Measurements from ENCODE around the gene KNSTRN. TPM values are rescaled to one million over a fixed set of nuclear protein-coding genes. Genes with fewer than 3 reads are reported as not detected.
A peak's percentile ranks its signal among the peaks of the same experiment; 100 is the strongest.

The KNSTRN gene
- total and polyA plus RNA-seq, 2 of the 13 experiments (the other 11 are each of a cell fraction or from before 2014, with no cell fraction given), result 20.3 to 62.3 TPM

- TF ChIP-seq ZBTB46 (CRISPR knock-in tag; IDR thresholded peaks at IDR 0.05; ENCODE audit: borderline replicate concordance) (no peak), RARG (CRISPR knock-in tag; IDR thresholded peaks at IDR 0.05; ENCODE audit: low read depth) (no peak), ZNF431 (CRISPR knock-in tag; IDR thresholded peaks at IDR 0.05; ENCODE audit: borderline replicate concordance, low read depth) (no peak), ZNF292 (CRISPR knock-in tag; IDR thresholded peaks at IDR 0.05; ENCODE audit: borderline replicate concordance, low read depth) (no peak), MIXL1 (CRISPR knock-in tag; IDR thresholded peaks at IDR 0.05) (no peak), ARID2 (CRISPR knock-in tag; IDR thresholded peaks at IDR 0.05; ENCODE audit: borderline replicate concordance) (no peak), ZSCAN21 (CRISPR knock-in tag; IDR thresholded peaks at IDR 0.05; ENCODE audit: borderline replicate concordance) (no peak), ZMAT5 (CRISPR knock-in tag; IDR thresholded peaks at IDR 0.05; ENCODE audit: borderline replicate concordance, low read depth) (no peak), SPEN (CRISPR knock-in tag; IDR thresholded peaks at IDR 0.05; ENCODE audit: low read depth) (no peak; the same call in 1 of the 2 replicates), CBX5 (CRISPR knock-in tag; IDR thresholded peaks at IDR 0.05; ENCODE audit: borderline replicate concordance) (no peak), REST (IDR thresholded peaks at IDR 0.05; ENCODE audit: borderline replicate concordance in 1 of 2, low read depth in 1 of 2, low read length in 2 of 2) (no peak), MBNL3 (CRISPR knock-in tag; conservative IDR thresholded peaks at IDR 0.05) (no peak), SP4 (CRISPR knock-in tag; IDR thresholded peaks at IDR 0.05) (peak; percentile 35; the same call in 1 of the 2 replicates), ZNF710 (CRISPR knock-in tag; IDR thresholded peaks at IDR 0.05; ENCODE audit: borderline replicate concordance) (no peak), ZNF703 (CRISPR knock-in tag; IDR thresholded peaks at IDR 0.05; ENCODE audit: borderline replicate concordance) (no peak), ZNF775 (CRISPR knock-in tag; IDR thresholded peaks at IDR 0.05; ENCODE audit: borderline replicate concordance) (no peak), GZF1 (CRISPR knock-in tag; IDR thresholded peaks at IDR 0.05) (no peak), NFE2L2 (IDR thresholded peaks at IDR 0.05; ENCODE audit: low read length) (no peak), ZNF10 (CRISPR knock-in tag; IDR thresholded peaks at IDR 0.05; ENCODE audit: borderline replicate concordance, low read depth) (no peak), FOXC1 (CRISPR knock-in tag; IDR thresholded peaks at IDR 0.05; ENCODE audit: borderline replicate concordance) (no peak), SAP130 (CRISPR knock-in tag; IDR thresholded peaks at IDR 0.05; ENCODE audit: low read depth) (peak; percentile 77)
Observed at GRCh38 chr15:40441565-40442531, 59.3 kb downstream of the KNSTRN start (continued).
